ENCODE results near the gene USP46.

The USP46 gene, protein sequence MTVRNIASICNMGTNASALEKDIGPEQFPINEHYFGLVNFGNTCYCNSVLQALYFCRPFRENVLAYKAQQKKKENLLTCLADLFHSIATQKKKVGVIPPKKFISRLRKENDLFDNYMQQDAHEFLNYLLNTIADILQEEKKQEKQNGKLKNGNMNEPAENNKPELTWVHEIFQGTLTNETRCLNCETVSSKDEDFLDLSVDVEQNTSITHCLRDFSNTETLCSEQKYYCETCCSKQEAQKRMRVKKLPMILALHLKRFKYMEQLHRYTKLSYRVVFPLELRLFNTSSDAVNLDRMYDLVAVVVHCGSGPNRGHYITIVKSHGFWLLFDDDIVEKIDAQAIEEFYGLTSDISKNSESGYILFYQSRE

DNA sequence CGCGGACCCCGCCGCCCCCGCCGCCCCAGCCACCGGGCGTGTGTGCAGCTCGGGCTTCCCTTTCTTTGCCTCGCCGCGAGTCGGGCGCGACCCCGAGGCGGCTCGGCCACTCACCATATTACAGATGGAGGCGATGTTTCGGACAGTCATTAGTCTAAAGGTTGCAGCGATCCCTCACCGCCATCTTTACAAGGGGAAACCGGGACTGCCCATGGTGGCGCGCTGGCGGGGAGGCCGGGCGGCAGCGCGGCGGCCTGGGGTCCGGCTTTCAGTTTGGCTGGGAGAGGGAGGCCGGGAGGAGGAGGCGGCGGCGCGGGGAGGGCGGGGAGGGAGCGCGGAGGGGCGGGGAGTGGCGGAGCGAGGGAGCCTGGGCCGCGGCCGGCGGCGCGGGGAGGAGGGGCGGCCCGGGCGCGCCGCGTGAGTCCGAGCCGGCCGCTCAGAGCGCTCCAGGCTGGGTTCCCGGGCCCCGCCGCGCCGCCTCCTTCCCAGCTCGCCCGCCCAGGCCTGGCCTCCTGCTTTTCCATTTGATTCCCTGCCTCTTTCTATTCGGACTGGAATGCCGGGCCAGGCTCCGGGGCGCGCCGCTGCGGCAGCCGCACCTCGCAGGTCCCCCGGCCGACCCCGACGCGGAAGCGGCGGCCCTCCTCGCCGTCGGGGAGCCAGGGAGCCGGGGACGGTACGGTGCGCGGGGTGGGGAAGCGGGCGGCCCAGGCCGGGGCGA, at the start of gene USP46:
Gene USP46 (minus strand): TSS at position 301 of the 721 bp plus-strand sequence. CDS start 151 bp downstream, at position 150.
- peak; percentile 10 for DNase-seq

DNA sequence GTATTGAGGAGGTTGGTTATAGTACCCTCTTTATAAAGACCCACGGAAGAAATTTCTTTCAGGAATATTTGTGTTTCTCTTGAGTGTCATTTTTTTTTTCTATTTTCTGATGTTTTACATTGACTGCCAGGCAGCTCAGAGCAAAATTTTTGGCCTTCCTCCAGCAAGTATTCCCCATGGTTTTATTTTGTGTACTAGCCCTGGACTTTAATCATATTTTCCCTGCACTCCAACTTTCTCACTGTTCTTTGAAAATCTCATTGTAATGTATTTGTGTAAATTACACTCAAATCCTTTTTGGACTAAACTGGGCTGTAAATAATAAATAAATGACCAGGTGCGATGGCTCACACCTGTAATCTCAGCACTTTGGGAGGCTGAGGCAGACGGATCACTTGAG, 45.6 kb upstream of the USP46 start:
- DNase-seq = no peak

DNA sequence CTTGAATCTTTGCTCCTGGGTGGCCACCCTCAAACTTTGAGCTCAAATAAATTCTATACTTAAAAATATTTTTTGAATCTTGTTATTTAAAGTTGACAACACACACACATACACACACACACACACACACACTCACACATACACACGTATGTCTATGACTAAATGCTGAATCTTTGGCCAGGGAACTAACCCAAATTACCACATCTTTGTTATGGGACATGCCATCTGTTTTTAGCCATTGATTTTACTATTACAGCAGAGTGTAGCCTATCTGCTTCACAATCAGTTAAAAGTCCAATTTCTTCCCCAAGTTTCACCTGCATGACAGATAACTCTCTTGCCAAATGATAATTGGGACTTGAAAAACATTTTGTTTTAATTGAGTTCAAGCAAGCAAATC, 45.0 kb upstream of the USP46 start:
- DNase-seq = no peak

DNA sequence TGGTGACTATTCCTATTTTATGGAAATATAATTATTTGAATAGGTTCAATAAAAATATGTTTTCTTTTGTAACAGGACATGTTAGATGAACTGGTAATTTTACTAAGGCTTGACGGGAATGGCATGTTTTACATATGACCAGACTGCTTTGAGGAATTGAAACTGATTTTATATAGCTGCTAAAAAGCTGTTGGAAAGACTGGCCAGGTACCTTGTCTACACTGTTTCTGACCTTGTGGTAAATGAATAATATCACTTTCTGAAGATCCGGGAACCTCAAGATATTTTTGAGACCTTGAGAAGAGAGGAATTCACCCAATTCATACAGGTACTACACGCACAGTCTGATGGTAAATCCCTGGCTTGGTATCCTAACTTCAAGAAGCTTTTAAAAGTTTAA, 42.1 kb upstream of the USP46 start:
- no peak for DNase-seq

DNA sequence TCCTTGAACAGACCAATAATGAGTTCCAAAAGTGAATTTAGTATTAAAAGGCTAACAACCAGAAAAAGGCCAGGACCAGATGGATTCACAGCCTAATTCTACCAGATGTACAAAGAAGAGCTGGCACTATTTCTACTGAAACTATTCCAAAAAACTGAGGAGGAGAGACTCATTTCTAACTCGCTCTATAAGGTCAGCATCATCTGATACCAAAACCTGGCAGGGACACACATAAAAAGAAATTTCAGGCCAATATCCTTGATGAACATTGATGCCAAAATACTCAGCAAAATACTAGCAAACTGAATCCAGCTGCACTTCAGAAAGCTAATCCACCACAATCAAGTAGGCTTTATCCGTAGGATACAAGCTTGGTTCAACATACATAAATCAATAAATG, 35.8 kb upstream of the USP46 start:
- no peak for DNase-seq

DNA sequence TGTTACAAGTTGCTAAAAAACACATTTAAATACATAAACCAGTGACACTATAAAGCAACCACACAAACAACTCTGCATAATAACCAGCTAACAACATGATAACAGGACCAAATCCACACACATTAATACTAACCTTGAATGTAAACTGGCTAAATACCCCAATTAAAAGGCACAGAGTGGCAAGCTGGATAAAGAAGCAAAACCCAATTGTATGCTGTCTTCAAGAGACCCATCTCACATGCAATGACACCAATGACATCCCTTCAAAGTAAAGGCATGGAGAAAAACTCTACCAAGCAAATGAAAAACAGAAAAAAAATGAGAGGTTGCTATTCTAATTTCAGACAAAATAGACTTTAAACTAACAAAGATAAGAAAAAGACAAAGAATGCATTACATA, 34.4 kb upstream of the USP46 start:
- DNase-seq = no peak

DNA sequence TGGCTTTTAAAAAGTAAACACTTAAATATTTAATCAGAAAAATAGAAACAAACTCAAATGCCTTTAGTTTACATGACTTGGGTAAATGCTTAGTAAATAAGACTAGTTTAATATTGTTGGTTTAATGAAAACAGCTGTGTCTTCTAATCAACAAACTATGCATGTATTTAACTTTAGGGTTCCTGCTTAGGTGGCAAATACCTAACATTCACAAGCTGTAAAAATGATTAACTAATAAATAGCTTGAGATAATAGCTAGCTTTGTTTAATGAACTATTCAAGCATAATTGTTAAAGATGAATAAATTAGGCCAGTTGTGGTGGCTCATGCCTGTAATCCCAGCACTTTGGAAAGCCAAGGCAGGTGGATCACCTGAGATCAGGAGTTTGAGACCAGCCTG, 30.0 kb upstream of the USP46 start:
- DNase-seq = no peak

DNA sequence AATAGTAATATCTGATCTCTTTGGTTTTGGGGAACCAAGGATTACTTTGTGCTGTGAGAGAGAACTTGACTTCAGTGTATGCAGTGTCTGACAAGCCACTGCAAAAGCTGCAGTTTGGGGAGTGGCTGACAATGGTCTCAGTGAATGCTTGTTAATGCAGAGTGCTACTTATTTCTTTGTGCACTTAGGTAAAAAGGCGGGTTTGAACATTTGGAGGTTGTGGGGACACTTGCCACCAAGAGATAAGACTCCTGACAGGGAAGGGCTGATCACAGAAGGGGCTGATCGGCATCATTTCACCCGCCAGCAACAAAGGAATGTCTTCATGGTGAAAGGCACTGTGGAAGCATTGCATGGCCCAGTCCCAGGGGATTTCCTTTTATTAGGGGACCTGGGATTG, 28.6 kb upstream of the USP46 start:
- DNase-seq = no peak

DNA sequence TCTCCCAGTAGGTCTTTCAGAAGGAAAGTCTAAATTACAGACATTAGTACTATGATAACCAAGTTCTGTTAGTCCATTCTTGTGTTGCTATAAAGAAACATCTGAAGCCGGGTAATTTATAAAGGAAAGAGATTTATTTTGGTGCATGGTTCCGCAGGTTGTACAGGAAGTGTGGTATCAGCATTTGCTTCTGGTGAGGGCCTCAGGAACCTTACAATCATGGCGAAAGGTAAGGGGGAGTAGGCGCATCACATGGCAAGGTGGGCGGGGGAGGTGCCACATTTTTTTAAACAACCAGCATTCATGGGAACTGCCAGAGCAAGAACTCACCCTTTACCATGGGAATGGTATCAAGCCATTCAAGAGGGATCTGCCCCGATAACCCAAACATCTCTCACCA, 26.2 kb upstream of the USP46 start:
- no peak for DNase-seq

DNA sequence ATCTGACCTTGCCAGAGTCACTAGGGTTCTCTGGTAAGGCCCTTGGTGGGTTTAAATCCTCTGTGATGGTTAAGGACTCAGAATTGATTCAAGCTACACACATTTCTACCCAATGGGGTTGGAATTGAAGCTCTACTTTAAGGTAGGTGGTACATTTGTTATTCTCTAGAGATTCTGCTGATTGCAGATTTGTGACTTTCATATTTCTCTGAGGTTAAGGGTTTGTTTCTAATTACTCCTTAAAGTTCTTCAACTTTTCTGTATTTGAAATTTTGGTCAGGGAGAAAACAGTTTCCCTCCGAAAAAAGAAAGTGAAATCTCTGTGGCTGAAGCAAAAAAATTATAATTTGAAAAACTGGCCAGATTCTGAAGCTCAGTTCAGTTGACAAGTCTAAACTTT, 25.8 kb upstream of the USP46 start:
- DNase-seq = no peak

DNA sequence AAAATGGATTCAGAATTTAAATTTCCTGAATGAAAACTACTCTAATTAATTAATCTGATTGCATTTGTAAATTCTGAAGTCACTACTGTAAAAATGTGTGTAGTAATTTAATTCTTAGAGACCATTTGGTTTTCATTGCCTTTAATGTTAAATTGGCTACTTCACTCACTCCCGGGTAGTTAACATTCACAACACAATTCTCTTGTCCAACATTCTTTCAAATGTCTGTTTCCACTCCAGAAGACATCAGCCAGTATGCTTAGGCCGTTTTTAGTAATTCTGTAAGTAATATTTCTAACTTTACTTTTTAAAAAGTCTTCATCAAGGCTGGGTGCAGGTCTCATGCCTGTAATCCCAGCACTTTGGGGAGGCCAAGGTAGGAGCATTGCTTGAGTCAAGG, 21.3 kb upstream of the USP46 start:
- DNase-seq = no peak

DNA sequence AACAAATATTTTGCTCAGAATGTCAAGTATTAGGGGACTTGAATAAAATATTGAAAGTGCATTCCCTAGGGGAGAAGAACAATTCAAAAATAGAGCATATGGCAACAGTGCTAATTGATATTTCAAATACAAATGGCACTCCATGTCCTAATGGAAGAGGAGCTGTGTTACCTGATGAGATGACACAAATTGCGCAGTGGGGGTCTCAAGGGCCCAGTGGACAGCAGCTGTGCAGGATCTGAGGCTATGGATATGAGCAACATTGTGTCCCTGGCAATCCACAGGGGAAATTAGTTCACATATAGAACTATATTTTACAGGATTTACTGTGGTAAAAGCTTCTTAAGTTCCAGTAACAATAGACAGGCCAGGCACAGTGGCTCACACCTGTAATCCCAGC, 17.4 kb upstream of the USP46 start:
- no peak for DNase-seq

DNA sequence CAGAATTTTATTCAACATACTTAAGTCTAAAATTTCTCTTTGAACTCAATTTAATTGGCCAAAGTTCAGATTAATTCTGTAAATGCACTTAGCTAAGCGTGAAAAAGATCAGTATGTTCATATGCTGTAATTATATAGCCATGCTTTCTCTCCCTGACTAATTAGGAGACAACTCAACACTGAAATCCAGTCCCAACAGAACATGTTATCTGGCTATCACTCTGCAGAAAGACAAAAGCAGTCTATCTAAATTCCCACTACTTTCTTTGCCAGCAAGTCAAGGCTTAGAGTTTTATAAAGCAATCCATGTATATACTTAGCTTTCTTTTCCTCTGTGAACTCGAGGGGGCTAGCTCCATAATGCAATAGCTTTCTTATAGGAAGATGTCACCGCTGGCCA, 16.0 kb upstream of the USP46 start:
- DNase-seq = no peak

DNA sequence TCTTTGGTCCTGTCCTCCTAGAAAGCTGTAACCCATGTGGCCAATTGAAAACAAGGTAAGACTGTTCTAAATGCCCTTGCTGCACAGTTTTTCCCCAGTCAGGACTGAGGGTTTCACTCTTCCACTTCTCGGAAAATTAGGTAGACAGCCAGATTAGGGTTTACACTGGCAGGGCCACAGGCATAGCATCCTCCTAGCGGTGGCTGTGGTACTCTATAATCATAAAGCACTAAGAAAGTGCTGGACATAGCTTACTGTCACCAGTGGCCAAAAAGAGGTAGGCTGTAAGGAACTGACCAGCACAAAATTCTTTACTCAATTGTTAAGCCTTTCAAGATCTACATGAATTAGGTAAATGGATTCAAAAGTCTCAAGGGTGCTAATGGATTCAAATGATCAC, 11.6 kb upstream of the USP46 start:
- DNase-seq = no peak

DNA sequence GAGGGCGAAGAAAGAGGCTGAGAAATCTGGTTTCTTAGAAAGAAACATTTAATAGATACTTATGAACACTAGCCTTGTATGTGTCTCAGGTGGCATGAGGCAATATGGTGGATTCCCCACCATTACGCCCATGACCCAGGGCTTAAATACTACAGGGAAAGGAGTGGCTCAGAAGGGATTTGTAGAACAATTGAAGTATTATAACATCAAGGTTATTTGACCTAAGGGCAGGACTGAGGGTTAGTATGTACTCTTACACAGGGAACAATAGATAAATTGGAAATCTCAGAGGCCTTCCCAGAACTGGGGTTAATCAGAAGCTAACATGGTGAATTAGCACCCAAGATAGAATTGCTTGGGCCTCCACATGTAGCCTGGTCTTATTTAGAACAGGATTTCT, 11.0 kb upstream of the USP46 start:
- DNase-seq = no peak

DNA sequence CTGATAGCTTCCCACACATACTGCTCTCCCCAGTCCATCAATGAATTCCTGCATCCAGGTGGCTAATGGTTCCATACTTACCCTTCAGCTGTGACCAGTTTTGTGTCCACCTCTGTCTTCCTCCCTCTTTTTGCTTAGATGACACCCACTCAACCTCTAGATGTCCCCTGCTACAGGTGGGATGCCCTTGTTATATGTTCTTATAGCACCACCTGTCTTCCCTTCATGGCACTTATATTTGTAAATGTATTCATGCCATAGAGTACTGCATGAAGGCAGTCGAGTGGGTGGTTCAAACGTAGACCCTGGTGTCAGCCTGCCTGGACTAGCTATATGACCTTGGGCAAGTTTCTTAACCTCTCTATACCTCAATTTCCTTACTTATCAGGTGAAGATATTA, 6.5 kb upstream of the USP46 start:
- no peak for DNase-seq

DNA sequence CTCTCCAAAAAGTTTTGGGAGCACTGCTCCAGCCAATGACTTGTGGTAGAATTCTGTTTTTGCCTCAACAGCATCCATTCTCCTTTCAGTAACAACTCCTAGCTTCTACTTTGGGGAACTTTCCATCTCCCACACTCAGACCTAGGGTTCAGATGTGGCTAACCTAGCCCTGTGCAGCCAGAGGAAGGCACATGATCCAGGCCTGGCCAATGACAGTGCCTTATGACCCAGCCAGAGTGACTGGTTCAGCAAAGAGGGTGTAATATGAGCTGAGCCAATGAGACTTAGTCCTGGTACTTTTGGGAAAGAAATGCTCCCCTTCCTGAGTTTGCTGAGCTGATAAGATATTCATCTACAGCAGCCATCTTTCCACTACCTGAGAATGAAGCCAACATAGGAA, 5.4 kb upstream of the USP46 start:
- no peak for DNase-seq

DNA sequence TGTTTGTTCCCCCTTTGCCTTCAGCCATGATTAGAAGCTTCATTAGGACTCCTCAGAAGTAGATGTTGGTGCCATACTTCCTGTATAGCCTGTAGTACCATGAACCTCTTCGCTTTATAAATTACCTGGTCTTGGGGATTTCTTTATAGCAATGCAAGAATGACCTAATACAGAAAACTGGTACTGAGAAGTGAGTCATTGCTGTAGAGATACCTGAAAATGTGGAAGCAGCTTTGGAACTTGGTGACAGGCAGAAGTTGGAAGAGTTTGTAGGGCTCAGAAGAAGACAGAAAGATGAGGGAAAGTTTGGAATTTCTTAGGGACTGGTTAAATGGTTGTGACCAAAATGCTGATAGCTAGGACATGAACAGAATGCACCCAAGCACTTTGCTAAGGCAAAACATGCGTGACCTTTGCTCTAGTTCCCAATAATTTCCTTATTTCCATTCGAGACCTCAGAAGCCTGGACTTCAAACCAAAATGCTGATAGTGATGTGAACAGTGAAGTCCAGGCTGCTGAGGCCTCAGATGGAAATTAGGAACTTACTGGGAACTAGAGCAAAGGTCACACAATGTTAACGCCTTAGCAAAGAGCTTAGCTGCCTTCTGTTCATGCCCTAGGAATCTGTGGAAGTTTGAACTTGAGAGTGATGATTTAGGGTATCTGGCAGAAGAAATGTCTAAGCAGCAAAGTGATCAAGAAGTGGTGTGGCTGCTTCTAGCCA, 3.0 kb upstream of the USP46 start:
- DNase-seq = no peak

DNA sequence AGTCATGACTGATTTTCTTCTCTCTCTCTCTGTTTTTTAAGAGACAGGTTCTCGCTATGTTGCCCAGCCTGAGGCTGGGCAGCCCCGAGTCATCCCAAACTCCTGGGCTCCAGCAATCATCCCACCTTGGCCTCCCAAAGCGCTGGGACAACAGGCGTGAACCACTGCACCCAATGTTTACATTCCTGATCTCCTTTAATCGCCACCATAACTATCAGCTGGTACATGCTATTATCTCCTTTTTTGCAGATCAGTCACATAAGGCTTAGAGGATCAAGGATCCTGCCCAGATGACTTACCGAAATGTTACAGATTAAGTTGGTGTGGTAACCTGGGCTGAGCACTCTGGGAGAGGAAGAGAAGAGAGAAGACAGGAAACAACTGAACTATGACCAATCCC, 1.5 kb upstream of the USP46 start:
- DNase-seq = no peak

DNA sequence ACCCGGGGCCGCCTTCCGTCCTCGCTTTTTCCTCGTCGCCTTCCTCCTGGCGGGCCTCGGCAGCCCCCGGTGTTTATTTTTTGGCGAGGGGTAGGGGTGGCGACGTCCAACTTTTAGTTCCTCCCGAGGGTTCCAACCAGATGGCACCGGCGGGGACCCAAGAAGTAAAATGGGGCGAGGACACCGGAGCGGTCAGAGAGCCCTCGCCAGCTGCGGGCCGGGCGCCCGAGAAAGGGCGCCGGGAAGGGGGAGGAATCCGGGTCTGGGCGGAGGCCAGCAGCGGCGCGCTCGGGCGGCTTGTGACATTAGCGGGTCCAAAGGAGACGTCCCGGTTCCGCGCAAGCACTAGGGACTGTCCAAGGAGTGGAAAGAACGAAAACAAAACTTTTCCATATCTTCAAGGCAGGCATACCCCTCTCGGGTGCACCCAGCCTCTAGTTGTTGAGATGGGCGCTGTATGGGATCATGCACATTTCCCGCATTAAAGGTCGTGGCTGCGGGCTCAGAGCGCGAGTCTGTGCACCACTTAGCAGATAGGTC, 691 bp upstream of the USP46 start:
- DNase-seq = no peak

DNA sequence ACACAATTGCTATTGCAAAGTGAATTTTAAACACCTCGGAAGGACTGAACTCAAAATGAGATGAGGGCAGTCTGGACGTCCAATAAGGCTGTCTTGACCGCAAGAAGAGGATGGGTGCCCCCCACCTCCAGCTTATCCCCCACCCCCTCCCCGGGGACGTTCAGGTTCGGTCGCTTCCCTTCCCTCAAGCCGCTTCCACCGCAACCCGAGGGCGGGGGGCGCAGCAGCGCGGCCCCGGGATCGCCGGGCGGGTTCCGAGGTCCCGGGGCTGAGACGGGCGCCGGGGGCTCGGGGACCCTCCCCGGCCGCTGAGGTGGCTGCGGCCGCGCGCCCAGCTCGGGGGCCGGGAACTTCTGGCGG, 480 bp downstream of the USP46 start:
- no peak for DNase-seq

DNA sequence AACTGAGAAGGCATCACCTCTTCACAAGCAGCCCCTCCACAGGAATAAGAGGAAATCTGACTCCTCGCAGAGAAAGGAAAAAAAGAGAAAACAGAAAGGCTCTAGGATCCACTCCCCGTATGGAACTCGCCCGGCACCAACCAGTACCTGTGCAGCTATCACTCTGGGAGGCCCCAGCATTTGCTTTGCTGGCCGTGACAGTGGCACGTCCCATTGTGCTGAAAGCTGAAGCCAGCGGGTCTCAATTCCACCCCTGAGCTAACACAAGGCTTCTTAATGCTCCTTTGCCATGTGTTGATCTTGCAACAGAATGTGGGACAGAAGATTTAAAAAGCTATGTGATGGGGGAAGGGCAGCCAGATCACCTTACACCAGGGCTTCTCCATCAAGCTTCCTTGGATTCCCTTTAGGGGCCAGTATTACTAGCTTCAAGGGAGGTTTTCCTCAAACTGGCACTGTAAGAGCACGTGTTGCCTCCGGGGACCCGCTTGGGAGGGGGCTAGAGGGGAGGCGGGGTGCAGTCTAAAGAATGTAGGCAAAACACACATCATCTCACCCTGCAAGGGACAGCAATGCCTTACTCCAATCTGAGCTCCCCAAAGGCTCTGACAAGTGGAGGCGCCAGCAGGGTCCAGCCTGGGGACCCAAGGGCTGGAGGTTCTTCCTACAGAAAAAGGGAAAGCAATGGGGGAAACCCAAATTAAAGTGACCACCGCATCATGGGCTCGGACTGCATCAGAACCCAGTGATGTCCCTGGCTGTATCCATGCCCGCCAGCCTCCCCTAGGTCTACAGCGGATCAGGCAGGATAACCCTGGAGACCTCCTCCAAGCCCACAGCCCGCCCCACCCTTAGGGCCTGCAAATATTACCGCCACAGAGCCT, 1.2 kb downstream of the USP46 start:
- no peak for DNase-seq

DNA sequence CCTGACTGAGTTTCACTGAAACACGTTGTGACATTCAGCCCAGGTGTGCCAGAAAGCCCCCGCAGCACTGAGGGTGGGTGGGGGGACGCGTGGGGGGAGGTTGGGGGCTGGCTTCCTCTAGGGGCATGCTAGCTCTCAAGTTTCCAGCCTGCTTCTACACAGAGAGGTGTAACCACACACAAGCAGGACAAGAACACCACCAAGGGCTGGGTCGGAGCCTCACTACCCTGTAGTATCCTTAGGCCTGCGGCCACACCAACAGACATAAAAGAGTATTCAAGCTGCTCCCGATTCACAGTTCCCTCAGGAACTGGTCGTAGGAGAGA, 1.8 kb downstream of the USP46 start:
- DNase-seq = no peak
